ENCODE results near the gene CRYBG1. TPM values are rescaled to one million over a fixed set of nuclear protein-coding genes. Genes with fewer than 3 reads are reported as not detected.

The CRYBG1 gene
- total and polyA plus RNA-seq, 8 donors = 9.9 to 37.1 (median 14.4) TPM

GRCh38 chr6:106600329-106600728, 239.8 kb downstream of the CRYBG1 start:
- Histone ChIP-seq H3K4me3 (no peak overlapping the region), H3K27me3 (no peaks in the 10 kb centered on the region), H3K9me3 (no peaks in the 10 kb centered on the region), H3K4me1 (no peaks in the 10 kb centered on the region), H3K36me3 (peaks cover 0 to 5% of the 10 kb centered on the region in 2 donors), H3K27ac (no peak overlapping the region)
- intact Hi-C loops (cut with DNase I) = no loop called here
- ATAC-seq (no peak), DNase-seq (no peak)
- TF ChIP-seq CTCF (IDR thresholded peaks at IDR 0.05) = no peak

- peak in 1 of 2 donors; percentile 36 for TF ChIP-seq CTCF (IDR thresholded peaks at IDR 0.05)
Observed at GRCh38 chr6:106608080-106608668, 247.7 kb downstream of the CRYBG1 start.

GRCh38 chr6:106609699-106610098, 249.2 kb downstream of the CRYBG1 start:
- no peak overlapping the region for H3K27ac ChIP-seq
- peaks cover 0 to 9% of the 10 kb centered on the region in 2 donors for H3K36me3 ChIP-seq
- H3K9me3 ChIP-seq = no peaks in the 10 kb centered on the region
- H3K4me1 ChIP-seq = no peaks in the 10 kb centered on the region
- no peaks in the 10 kb centered on the region for H3K27me3 ChIP-seq
- intact Hi-C loops (cut with DNase I) = loop anchor here in 1 of 2 donors (5.0 kb wide), 1 partner anchor 368 kb away; no protein-coding TSS in a partner anchor
- DNase-seq = peak in 1 of 4 donors; percentile 30
- no peak for TF ChIP-seq CTCF (IDR thresholded peaks at IDR 0.05)
- no peak overlapping the region for H3K4me3 ChIP-seq
- ATAC-seq = peak; percentile 33

More at GRCh38 chr6:106608080-106608668, 247.7 kb downstream of the CRYBG1 start:
- Histone ChIP-seq H3K9me3 (no peaks in the 10 kb centered on the region), H3K27me3 (no peaks in the 10 kb centered on the region), H3K4me1 (no peaks in the 10 kb centered on the region), H3K4me3 (no peak overlapping the region), H3K36me3 (peaks cover 0 to 3% of the 10 kb centered on the region in 2 donors), H3K27ac (no peak overlapping the region)
- intact Hi-C loops (cut with DNase I) = loop anchor here in 1 of 2 donors (5.0 kb wide), 1 partner anchor 369 kb away; no protein-coding TSS in a partner anchor
- ATAC-seq = peak; percentile 86
- DNase-seq = peak in 1 of 4 donors; percentile 23

- DNase-seq (no peak), ATAC-seq (no peak)
- Histone ChIP-seq H3K27ac (no peak overlapping the region), H3K4me1 (no peaks in the 10 kb centered on the region), H3K27me3 (no peaks in the 10 kb centered on the region), H3K36me3 (peaks cover 0 to 9% of the 10 kb centered on the region in 2 donors), H3K9me3 (no peaks in the 10 kb centered on the region), H3K4me3 (no peak overlapping the region)
- no peak for TF ChIP-seq CTCF (IDR thresholded peaks at IDR 0.05)
- intact Hi-C loops (cut with DNase I) = no loop called here
Observed at GRCh38 chr6:106611030-106611429, 250.5 kb downstream of the CRYBG1 start.

- no peaks in the 10 kb centered on the region for H3K4me1 ChIP-seq
- TF ChIP-seq CTCF (IDR thresholded peaks at IDR 0.05) = no peak
- H3K27me3 ChIP-seq = no peaks in the 10 kb centered on the region
- H3K4me3 ChIP-seq = no peak overlapping the region
- H3K27ac ChIP-seq = no peak overlapping the region
- peaks cover 0 to 13% of the 10 kb centered on the region in 2 donors for H3K36me3 ChIP-seq
- no peak for DNase-seq
- ATAC-seq = no peak
- intact Hi-C loops (cut with DNase I) = no loop called here
- H3K9me3 ChIP-seq = no peaks in the 10 kb centered on the region
Observed at GRCh38 chr6:106612671-106613416, 252.3 kb downstream of the CRYBG1 start.

All from left lung (tissue), 10 donors.